ENCODE results near the gene EML2.

DNA sequence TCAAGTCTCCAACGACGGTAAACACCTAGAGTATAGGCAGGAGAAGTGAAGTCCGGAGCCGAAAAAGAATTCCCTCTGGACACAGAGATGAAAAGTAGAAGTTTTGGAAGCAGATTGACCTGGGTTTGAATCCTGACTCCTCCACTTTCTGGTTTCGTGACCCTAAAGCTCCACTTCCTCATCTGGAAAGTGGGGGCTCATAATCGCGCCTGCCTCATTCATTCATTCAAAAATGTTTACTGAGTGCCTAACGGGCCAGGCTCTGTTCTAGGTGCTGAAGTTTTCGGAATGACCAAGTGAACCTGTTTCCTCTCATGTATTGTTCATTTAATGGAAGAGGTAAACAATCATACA, 7.1 kb upstream of the EML2 start:
- TF ChIP-seq, protein P1, sequence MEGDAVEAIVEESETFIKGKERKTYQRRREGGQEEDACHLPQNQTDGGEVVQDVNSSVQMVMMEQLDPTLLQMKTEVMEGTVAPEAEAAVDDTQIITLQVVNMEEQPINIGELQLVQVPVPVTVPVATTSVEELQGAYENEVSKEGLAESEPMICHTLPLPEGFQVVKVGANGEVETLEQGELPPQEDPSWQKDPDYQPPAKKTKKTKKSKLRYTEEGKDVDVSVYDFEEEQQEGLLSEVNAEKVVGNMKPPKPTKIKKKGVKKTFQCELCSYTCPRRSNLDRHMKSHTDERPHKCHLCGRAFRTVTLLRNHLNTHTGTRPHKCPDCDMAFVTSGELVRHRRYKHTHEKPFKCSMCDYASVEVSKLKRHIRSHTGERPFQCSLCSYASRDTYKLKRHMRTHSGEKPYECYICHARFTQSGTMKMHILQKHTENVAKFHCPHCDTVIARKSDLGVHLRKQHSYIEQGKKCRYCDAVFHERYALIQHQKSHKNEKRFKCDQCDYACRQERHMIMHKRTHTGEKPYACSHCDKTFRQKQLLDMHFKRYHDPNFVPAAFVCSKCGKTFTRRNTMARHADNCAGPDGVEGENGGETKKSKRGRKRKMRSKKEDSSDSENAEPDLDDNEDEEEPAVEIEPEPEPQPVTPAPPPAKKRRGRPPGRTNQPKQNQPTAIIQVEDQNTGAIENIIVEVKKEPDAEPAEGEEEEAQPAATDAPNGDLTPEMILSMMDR (IDR thresholded peaks at IDR 0.05; ENCODE audit: insufficient read depth, low read depth, low read length) = no peak
- no peak for TF ChIP-seq EZH2 (IDR thresholded peaks at IDR 0.05; ENCODE audit: insufficient read depth, low read length)
